Stimulated activated CD8-positive, alpha-beta memory T cell treated with anti-CD3 and anti-CD28 coated beads, Interleukin-7, amount 100 ng/mL, for 48 hours (primary cell): Measurements from ENCODE around the gene CTNND1.
"Not testable (repeated sequence)": the region's sequence is repeated elsewhere in the genome, so short reads cannot be mapped to it uniquely, and the experiment has no call there.

Experiments used
- DNase-seq, 2 donors: peaks; one replicate each; pipeline ENCODE4 v3.0.0-alpha.2; 2020; ENCODE audit warnings: low read depth in 1 of 2; ENCODE audit errors: extremely low read depth in 1 of 2

The CTNND1 gene

DNA sequence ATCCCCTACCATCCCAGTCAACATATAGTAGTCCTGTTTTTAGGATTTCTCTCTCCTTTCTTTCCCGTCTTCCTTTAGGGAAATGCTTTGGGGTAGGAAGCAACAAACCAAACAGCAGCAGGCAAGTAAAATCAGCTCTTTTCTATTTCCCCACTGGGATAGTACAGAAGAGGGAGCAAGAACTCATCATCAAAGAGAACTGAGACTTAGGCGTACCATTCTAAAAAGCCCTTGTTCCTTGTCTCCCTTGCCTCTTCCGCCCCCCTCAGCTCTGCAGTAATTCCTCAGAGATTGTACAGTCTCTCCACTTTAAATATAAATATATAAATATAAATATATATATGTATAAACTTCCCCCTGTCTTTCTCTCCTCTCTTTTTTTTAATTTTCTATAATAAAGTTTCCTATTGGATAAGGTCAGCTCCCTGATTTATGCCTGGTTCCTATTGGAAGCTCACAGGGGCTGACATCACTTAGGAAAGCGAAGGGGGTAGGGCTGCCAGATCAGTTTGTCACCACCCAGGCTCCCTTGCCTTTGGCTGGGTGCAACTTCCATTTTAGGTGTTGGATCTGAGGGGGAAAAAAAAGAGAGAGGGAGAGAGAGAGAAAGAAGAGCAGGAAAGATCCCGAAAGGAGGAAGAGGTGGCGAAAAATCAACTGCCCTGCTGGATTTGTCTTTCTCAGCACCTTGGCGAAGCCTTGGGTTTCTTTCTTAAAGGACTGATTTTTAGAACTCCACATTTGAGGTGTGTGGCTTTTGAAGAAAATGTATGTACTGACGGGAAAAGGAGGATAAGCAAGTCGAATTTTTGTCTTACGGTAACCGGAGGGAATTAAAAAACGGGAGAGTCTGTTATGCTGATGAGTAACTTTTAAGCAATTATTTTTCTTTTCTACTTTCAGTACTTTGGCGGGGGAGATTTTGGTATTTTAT, at the start of gene CTNND1:
Gene CTNND1, plus strand, starts transcription at position 502 of the 934 bp plus-strand sequence. CDS start 29,677 bp downstream, outside the sequence.
- DNase-seq = no peak

DNA sequence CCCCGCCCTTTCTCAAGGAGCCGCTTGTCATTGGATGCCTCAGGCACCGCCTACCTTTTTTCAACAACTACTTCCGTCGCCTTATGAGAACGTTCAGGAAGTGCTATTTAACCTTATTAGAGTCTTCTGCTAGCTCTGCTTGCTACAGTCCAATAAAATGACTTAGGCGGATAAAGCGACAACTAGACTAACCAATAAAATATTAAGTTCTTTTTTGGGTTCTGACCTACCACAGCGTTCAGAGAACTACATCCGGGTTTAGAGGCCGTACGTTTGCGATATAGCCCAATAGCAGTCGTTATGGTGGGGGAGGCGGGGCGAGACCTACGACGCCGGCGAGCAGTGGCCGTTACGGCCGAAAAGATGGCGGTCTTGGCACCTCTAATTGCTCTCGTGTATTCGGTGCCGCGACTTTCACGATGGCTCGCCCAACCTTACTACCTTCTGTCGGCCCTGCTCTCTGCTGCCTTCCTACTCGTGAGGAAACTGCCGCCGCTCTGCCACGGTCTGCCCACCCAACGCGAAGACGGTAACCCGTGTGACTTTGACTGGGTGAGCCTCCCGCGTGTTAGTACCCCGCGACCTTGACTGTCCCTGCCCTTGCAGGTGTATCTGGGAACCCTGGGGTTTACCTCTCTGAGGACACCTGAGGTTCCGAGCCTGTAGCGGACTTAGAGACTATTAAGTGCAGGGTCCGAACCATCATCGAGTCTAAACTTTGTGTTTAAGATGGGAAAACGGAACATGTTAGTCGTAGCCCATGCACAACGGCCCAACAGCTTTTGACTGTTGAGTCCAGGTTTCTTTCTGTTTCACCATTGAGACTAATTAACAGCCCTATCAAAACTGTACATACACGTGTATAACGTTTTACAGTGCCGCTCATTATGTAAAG, 49.1 kb upstream of the CTNND1 start, which contains the start of gene TMX2:
Gene TMX2, plus strand, starts transcription at position 338 of the 895 bp plus-strand sequence. Its CDS starts 26 bp downstream, at position 364.
- DNase-seq = peak; percentile 74 to 86

- no peak for DNase-seq
Measured at GRCh38 chr11:57713835-57714234, 47.8 kb upstream of the CTNND1 start.

- not testable (repeated sequence) for DNase-seq
Measured at GRCh38 chr11:57716726-57717125, 44.9 kb upstream of the CTNND1 start.

DNA sequence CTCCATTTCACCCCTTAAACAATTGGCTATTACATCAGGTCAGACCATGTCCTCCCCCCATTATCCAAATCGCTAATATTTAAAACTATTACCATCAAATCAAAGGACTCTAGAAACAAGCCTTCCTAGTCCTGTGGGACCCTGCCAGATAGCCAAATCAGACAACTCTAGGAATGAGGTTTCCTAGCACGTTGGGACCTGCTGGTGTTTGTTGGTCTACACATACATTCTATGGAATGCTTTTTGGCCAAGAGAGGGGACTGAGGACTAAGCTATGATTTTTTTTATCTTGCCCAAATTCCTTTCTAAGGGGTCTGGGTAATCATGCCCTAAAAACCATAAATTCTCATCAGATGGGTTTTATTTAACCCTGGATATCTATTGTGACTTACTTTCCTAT, 34.4 kb upstream of the CTNND1 start:
- no peak for DNase-seq

DNA sequence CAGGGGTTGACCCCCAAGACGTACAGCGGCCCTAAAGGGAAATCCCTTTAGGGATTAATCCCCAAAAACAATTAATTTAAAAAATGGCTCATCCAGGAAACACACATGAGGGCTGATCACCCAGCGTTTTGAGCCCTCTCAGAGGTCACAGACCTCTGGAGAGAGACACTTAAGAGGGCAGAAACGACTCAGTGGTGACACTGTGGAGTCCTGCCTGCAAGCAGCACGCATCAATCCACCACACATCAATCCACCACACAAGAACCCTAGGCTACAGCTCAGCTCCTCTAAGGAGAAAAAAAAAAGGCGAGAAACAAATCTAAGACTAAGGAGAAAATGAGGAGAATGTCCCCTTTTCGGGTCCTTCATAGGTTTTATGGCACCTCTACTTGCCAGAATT, 32.8 kb upstream of the CTNND1 start:
- DNase-seq = no peak

DNA sequence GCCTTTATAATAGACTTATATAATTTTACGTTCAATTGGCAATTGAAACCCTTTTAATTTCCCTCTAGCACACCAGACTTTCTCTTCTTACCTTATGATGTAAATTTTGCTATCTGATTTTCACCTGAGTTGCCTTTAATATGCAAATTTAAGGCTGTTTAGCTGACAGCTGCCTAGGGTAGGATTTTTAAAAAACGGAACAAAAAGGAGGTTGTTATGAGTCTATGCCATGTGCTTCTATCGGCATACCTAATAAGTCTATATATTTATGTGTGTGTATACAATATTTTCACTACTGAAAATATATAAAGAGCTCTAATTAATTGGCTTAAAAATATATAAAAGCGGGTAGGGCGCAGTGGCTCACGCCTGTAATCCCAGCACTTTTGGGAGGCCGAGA, 32.1 kb upstream of the CTNND1 start:
- no peak for DNase-seq

GRCh38 chr11:57732661-57733060, 28.9 kb upstream of the CTNND1 start:
- DNase-seq = no peak

- no peak for DNase-seq
Measured at GRCh38 chr11:57735619-57736298, 25.8 kb upstream of the CTNND1 start.

DNA sequence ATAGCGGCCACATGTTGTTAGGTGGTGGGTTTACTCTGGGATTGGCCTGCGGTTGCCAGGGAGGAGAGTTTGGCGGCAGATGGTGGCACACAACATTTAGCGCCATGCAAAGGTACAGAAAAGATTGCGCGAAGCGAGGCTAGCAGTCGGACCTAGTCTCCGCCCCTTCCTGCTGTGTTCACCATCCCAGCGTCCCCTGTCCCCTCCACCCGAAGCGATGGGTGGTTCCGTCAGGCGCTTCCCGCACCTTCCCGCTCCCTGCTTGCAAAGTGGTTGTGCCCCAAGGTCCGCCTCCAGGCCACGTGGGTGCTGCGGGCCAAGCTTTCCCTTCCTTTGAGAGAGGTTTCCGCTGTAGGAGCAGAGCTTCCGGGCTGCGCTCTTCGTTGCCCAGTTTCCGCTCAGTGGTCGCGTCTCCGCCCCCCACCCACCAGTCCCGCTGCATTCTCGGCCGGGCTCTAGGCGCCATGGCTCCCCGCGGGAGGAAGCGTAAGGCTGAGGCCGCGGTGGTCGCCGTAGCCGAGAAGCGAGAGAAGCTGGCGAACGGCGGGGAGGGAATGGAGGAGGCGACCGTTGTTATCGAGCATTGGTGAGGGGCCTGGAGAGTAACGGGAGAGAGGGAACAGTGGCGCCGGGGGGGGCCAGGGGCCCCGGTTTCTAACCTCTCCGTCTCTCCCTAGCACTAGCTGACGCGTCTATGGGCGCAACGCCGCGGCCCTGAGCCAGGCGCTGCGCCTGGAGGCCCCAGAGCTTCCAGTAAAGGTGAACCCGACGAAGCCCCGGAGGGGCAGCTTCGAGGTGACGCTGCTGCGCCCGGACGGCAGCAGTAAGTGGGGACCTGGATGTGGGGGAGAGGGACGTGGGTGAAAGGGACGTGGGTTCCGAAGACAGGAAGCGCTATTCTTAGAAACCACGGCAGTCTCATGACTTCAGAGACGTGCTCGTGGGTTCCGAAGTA, 20.2 kb upstream of the CTNND1 start, which contains the start of gene SELENOH:
Gene SELENOH, plus strand, starts transcription at position 360 of the 955 bp plus-strand sequence. Its CDS starts 105 bp downstream, at position 465.
- DNase-seq = peak; percentile 96 to 97

DNA sequence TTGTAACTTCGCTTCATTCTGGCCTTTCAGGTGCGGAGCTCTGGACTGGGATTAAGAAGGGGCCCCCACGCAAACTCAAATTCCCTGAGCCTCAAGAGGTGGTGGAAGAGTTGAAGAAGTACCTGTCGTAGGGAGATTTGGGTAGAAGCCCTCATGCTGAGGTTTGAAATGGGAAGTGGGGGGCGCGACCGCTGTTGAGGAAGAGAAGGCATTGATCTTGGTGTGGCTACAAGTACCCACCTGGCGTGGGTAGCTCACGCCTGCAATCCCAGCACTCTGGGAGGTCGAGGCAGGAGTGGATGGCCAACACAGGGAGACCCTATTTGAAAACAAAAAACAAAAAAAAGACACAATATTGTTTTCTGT, 19.5 kb upstream of the CTNND1 start:
- no peak for DNase-seq

DNA sequence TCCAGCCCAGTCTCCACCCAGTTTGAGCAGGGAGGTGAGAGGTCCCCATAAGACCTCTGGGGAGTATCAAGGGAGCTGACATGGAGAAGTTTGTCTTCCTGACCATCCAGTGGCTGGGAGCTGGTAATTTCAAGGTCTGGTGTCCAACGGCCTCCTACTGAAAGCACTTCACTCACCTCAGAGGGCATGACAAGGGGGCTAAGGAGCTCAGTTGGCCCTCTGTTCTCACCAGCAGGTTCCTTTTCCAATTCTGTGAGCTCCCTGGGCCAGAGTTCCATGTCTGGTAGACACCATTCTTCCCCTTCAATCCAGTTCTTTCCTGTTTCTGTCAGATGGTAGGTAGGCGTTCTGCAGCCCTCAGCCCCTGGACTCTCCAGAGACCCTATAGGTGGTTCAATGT, 17.2 kb upstream of the CTNND1 start:
- no peak for DNase-seq

- DNase-seq = no peak
Measured at GRCh38 chr11:57745206-57745605, 16.4 kb upstream of the CTNND1 start.

GRCh38 chr11:57746920-57747319, 14.7 kb upstream of the CTNND1 start:
- no peak for DNase-seq

GRCh38 chr11:57751176-57751575, 10.4 kb upstream of the CTNND1 start:
- DNase-seq = no peak

GRCh38 chr11:57751676-57752253, 9.8 kb upstream of the CTNND1 start, which contains the start of gene BTBD18:
BTBD18 (minus strand) TSS chr11:57751819; CDS start chr11:57751188, 631 bp downstream.
- no peak for DNase-seq

GRCh38 chr11:57752954-57753353, 8.6 kb upstream of the CTNND1 start:
- DNase-seq = no peak

GRCh38 chr11:57758174-57758573, 3.4 kb upstream of the CTNND1 start:
- DNase-seq = no peak

- no peak for DNase-seq
Measured at GRCh38 chr11:57762235-57762861, 746 bp downstream of the CTNND1 start.
